Gastroesophageal sphincter (tissue), 4 donors: Measurements from ENCODE around the gene THBS3. TPM values are rescaled to one million over a fixed set of nuclear protein-coding genes. Genes with fewer than 3 reads are reported as not detected.

ENCODE experiments used
- ATAC-seq: fragments of 150-250 bp; one replicate; pipeline ENCODE4 v1.9.1; 2016; ENCODE audit warnings: mild to moderate bottlenecking, moderate library complexity
- H3K27ac ChIP-seq, 4 donors: fragments of 200-600 bp; sonication (generic) in 3 of 4; 1 replicate in 3 of 4; 2 replicates in 1 of 4; pipeline ENCODE4 v1.5.1; 2016 to 2019
- H3K27me3 ChIP-seq: fragments of 200-600 bp; sonication (generic); one replicate; pipeline ENCODE4 v1.5.1; 2019
- H3K36me3 ChIP-seq, 2 donors: fragments of 200-600 bp; sonication (generic); one replicate each; pipeline ENCODE4 v1.5.1; 2019; ENCODE audit warnings: control low read depth in 1 of 2
- H3K4me1 ChIP-seq, 3 donors: fragments of 200-600 bp; sonication (generic); 1 replicate in 2 of 3; 2 replicates in 1 of 3; pipeline ENCODE4 v1.5.1; 2016 to 2019; ENCODE audit warnings: control low read depth in 2 of 3
- H3K4me3 ChIP-seq, 2 donors: fragments of 200-600 bp; sonication (generic); one replicate each; pipeline ENCODE4 v1.5.1; 2019; ENCODE audit warnings: mild to moderate bottlenecking in 1 of 2, moderate library complexity in 1 of 2
- H3K9me3 ChIP-seq, 3 donors: fragments of 200-600 bp; sonication (generic); one replicate each; pipeline ENCODE4 v1.5.1; 2017 to 2019; ENCODE audit warnings: control low read depth in 2 of 3
- EP300 ChIP-seq: sonication (generic); formaldehyde crosslinking; IDR thresholded peaks from one replicate; pipeline ENCODE4 v1.6.1; 2017; ENCODE audit warnings: antibody characterized with exemption, mild to moderate bottlenecking
- POLR2A ChIP-seq, 2 donors: fragments of 450-650 bp; IDR thresholded peaks; one replicate each; pipeline ENCODE4 v1.6.1; 2017; ENCODE audit warnings: antibody characterized with exemption in 2 of 2, mild to moderate bottlenecking in 2 of 2, moderate library complexity in 1 of 2
- POLR2AphosphoS5 ChIP-seq: sonication (generic); formaldehyde crosslinking; IDR thresholded peaks from one replicate; pipeline ENCODE4 v1.6.1; 2017; ENCODE audit warnings: antibody characterized with exemption
- WGBS, 2 donors: methylation state at CpG; one replicate each; pipeline ENCODE4 v1.1.5; 2018; ENCODE audit warnings: low coverage in 1 of 2; 5-methylcytosine and 5-hydroxymethylcytosine counted together
- total RNA-seq, 4 donors: library from RNA; depleted of rRNA; stranded (reverse); fragments of >200 nt; gene quantifications; one replicate each; pipeline ENCODE4 v1.1.0, GENCODE V29; 2016
- TF ChIP-seq, protein P1 (sequence below), 4 experiments: fragments of 200-600 bp in 2 of 4; fragments of 450-650 bp in 2 of 4; sonication (generic) in 1 of 4; IDR thresholded peaks; one replicate each; pipeline ENCODE4 v1.5.1; 2017 to 2019; ENCODE audit warnings: antibody characterized with exemption in 4 of 4, mild to moderate bottlenecking in 2 of 4, moderate library complexity in 2 of 4

THBS3 gene
- total RNA-seq, 4 donors from 2014 or later = 17.9 to 25.6 (median 20.1) TPM

DNA sequence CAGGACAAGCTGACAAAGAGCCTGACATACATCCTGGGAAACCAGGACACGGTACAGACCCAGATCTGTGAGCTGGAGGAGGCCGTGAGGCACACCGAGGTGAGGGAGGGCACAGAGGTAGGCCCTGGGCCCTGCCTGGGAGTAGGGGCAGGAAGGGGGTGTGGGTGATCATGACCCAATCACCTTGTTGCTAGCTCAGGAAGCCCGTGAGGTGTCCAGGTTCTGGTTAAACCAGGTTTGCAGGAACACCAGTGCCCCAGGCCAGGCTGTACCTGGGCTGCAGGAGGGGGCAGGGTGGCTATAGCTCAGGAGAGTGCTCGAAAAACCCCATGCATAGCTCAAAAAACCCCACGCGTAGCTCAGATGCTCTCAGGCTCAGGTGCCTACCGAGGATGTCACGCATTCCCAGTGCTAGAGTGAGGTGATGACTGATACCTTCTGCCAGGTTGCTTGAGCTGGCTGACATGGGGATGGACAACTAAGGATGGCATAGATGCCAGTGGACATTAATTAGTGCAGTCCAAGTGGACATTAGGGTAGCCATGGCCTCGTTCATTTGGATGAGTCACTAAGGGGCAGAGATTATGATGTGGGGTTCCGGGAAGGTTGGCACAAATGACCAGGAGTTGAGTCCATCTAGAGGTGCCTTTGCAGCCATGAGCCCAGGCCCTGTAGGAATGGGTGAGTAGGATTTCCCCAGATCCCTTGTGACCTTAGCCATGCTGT is 30.3 kb downstream of the THBS3 start:
- H3K4me3 ChIP-seq = no peak overlapping the region
- no peak overlapping the region for H3K27ac ChIP-seq
- H3K4me1 ChIP-seq = peaks cover 0 to 33% (median 18%) of the 10 kb centered on the region in 3 donors
- WGBS, 2 donors = 63 to 97% methylated on average over 6 of the region's 11 CpGs
- peaks cover 28% of the 10 kb centered on the region for H3K27me3 ChIP-seq
- H3K9me3 ChIP-seq = no peaks in the 10 kb centered on the region
- no peak for ATAC-seq
- peaks cover 0 to 7% of the 10 kb centered on the region in 2 donors for H3K36me3 ChIP-seq
- TF ChIP-seq, protein P1, sequence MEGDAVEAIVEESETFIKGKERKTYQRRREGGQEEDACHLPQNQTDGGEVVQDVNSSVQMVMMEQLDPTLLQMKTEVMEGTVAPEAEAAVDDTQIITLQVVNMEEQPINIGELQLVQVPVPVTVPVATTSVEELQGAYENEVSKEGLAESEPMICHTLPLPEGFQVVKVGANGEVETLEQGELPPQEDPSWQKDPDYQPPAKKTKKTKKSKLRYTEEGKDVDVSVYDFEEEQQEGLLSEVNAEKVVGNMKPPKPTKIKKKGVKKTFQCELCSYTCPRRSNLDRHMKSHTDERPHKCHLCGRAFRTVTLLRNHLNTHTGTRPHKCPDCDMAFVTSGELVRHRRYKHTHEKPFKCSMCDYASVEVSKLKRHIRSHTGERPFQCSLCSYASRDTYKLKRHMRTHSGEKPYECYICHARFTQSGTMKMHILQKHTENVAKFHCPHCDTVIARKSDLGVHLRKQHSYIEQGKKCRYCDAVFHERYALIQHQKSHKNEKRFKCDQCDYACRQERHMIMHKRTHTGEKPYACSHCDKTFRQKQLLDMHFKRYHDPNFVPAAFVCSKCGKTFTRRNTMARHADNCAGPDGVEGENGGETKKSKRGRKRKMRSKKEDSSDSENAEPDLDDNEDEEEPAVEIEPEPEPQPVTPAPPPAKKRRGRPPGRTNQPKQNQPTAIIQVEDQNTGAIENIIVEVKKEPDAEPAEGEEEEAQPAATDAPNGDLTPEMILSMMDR (IDR thresholded peaks at IDR 0.05) = no peak
- no peak for TF ChIP-seq EP300
- no peak for TF ChIP-seq POLR2A (IDR thresholded peaks at IDR 0.05)
- no peak for TF ChIP-seq POLR2AphosphoS5

DNA sequence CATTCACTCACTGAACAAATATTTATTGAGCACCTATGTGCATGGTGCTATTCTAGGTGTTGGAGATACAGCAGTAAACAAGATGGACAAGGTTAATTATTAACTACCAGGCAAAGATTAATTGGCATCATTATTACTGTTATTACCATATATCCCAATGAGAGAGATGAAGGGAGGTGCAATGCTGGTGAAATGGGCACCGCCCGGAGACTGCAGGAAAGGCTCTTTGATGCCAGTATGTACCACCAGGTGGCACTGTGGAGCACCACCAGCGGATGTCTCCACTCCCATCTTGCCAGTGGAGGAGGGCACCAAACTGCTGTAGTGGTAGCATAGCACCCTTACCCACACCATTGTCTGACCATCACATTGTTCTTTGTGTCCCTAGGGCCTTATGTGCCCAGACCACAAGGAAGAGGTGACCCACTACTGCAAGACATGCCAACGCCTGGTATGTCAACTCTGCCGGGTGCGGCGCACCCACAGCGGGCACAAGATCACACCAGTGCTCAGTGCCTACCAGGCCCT is 31.1 kb downstream of the THBS3 start:
- ATAC-seq = peak; percentile 65
- TF ChIP-seq EP300 = no peak
- no peak for TF ChIP-seq POLR2AphosphoS5
- TF ChIP-seq, protein P1 (IDR thresholded peaks at IDR 0.05) = peak in 3 of 4 experiments; percentile 90 to 95 (median 91)
- no peak overlapping the region for H3K27ac ChIP-seq
- H3K27me3 ChIP-seq = peaks cover 28% of the 10 kb centered on the region
- H3K36me3 ChIP-seq = peaks cover 0 to 7% of the 10 kb centered on the region in 2 donors
- no peaks in the 10 kb centered on the region for H3K9me3 ChIP-seq
- peaks cover 0 to 41% (median 24%) of the 10 kb centered on the region in 3 donors for H3K4me1 ChIP-seq
- 47 to 90% methylated on average over 2 to 6 of the region's 8 CpGs for whole genome bisulfite sequencing, 2 donors
- H3K4me3 ChIP-seq = no peak overlapping the region

DNA sequence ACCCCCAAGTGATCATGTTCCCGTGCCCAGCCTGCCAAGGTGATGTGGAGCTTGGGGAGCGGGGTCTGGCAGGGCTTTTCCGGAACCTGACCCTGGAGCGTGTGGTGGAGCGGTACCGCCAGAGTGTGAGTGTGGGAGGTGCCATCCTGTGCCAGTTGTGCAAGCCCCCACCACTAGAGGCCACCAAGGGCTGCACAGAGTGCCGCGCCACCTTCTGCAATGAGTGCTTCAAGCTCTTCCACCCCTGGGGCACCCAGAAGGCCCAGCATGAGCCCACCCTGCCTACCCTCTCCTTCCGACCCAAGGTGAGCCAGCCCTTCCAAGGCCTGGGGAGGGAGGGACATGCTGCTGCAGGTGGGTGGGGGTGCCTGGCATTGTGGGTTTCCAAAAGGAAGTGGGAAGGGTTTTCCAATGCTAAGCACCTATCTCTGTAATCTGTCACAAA is 31.7 kb downstream of the THBS3 start:
- Histone ChIP-seq H3K27ac (no peak overlapping the region), H3K9me3 (no peaks in the 10 kb centered on the region), H3K36me3 (peaks cover 0 to 8% of the 10 kb centered on the region in 2 donors), H3K4me3 (no peak overlapping the region), H3K27me3 (peaks cover 28% of the 10 kb centered on the region), H3K4me1 (peaks cover 0 to 47% (median 24%) of the 10 kb centered on the region in 3 donors)
- TF ChIP-seq, protein P1 (IDR thresholded peaks at IDR 0.05) = no peak
- TF ChIP-seq EP300 = no peak
- TF ChIP-seq POLR2AphosphoS5 = no peak
- no peak for TF ChIP-seq POLR2A (IDR thresholded peaks at IDR 0.05)
- no CpG with 5 or more reads among the region's 9 CpGs for WGBS, 2 donors
- no peak for ATAC-seq

DNA sequence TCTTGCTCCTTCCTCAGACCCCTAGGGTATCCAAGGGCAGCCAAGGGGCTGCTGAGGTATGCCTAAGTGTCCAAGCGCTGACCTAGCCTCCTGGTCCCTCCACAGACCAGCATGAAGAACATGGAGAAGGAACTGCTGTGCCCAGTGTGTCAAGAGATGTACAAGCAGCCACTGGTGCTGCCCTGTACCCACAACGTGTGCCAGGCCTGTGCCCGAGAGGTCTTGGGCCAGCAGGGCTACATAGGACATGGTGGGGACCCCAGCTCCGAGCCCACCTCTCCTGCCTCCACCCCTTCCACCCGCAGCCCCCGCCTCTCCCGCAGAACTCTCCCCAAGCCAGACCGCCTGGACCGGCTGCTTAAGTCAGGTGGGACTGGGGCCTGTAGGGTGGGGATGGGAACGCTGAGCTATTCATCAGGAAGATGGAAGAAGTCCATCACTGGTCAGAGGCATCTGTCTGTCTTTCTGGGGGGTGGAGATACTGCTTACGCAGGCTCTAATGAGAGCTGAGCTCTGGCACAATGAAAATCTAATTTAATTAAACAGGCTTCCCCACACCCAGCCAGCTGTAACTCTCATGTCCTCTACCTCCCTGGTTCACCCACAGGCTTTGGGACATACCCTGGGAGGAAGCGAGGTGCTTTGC is 32.3 kb downstream of the THBS3 start:
- Histone ChIP-seq H3K4me1 (peaks cover 0 to 51% (median 24%) of the 10 kb centered on the region in 3 donors), H3K9me3 (no peaks in the 10 kb centered on the region), H3K4me3 (no peak overlapping the region), H3K27ac (no peak overlapping the region), H3K36me3 (peaks cover 0 to 13% of the 10 kb centered on the region in 2 donors), H3K27me3 (peaks cover 28% of the 10 kb centered on the region)
- no peak for ATAC-seq
- 100% methylated on average over 1 of the region's 12 CpGs; no CpG with 5 or more reads in 1 of the 2 donors for WGBS, 2 donors
- TF ChIP-seq POLR2AphosphoS5 = no peak
- TF ChIP-seq POLR2A (IDR thresholded peaks at IDR 0.05) = no peak
- TF ChIP-seq, protein P1 (IDR thresholded peaks at IDR 0.05) = no peak
- TF ChIP-seq EP300 = no peak
